Measurements from ENCODE around the gene NPIPB2. TPM values are rescaled to one million over a fixed set of nuclear protein-coding genes. Genes with fewer than 3 reads are reported as not detected.

Gene NPIPB2
- total and polyA plus RNA-seq, 2 of the 13 experiments (the other 11 are each of a cell fraction or from before 2014, with no cell fraction given) = 1.8 to 4.1 TPM

DNA sequence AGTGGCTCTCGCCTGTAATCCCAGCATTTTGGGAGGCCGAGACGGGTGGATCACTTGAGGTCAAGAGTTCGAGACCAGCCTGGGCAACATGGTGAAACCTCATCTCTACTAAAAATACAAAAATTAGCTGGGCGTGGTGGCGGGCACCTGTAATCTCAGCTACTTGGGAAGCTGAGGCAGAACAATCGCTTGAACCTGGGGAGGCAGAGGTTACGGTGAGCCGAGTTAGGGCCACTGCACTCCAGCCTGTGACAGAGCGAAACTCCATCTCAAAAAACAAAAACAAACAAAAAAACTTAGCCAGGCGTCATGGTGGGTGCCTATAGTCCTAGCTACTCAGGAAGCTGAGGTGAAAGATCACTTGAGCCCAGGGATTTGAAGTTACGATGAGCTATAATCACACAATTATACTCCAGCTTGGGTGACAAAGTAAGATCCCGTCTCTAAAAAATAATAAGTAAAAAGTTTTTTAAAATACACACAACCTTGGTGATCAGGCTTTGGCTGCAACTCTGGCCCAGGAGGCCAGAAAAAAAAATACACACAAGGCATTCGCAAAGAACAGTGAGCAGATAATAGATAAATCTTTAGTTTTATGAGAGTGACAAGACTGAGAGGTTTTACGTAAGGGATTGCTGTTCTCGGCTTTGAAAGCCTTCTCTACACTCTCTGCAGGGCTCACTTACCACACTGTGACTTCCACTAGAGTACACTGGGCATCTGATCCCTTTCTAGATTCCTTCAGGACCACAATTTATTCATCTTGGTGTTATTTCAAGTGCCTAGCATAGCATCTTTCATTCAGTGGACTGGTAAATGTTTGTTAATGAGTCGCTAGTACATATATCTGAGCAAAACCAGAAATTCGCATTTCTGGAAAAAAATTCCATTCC is 31.9 kb downstream of the NPIPB2 start (continued):
- TF ChIP-seq, protein P1, sequence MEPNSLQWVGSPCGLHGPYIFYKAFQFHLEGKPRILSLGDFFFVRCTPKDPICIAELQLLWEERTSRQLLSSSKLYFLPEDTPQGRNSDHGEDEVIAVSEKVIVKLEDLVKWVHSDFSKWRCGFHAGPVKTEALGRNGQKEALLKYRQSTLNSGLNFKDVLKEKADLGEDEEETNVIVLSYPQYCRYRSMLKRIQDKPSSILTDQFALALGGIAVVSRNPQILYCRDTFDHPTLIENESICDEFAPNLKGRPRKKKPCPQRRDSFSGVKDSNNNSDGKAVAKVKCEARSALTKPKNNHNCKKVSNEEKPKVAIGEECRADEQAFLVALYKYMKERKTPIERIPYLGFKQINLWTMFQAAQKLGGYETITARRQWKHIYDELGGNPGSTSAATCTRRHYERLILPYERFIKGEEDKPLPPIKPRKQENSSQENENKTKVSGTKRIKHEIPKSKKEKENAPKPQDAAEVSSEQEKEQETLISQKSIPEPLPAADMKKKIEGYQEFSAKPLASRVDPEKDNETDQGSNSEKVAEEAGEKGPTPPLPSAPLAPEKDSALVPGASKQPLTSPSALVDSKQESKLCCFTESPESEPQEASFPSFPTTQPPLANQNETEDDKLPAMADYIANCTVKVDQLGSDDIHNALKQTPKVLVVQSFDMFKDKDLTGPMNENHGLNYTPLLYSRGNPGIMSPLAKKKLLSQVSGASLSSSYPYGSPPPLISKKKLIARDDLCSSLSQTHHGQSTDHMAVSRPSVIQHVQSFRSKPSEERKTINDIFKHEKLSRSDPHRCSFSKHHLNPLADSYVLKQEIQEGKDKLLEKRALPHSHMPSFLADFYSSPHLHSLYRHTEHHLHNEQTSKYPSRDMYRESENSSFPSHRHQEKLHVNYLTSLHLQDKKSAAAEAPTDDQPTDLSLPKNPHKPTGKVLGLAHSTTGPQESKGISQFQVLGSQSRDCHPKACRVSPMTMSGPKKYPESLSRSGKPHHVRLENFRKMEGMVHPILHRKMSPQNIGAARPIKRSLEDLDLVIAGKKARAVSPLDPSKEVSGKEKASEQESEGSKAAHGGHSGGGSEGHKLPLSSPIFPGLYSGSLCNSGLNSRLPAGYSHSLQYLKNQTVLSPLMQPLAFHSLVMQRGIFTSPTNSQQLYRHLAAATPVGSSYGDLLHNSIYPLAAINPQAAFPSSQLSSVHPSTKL (CRISPR knock-in tag; IDR thresholded peaks at IDR 0.05) = no peak
- TF ChIP-seq, protein P2, sequence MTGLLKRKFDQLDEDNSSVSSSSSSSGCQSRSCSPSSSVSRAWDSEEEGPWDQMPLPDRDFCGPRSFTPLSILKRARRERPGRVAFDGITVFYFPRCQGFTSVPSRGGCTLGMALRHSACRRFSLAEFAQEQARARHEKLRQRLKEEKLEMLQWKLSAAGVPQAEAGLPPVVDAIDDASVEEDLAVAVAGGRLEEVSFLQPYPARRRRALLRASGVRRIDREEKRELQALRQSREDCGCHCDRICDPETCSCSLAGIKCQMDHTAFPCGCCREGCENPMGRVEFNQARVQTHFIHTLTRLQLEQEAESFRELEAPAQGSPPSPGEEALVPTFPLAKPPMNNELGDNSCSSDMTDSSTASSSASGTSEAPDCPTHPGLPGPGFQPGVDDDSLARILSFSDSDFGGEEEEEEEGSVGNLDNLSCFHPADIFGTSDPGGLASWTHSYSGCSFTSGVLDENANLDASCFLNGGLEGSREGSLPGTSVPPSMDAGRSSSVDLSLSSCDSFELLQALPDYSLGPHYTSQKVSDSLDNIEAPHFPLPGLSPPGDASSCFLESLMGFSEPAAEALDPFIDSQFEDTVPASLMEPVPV (CRISPR knock-in tag; IDR thresholded peaks at IDR 0.05) = no peak
- TF ChIP-seq PITX1 (CRISPR knock-in tag; IDR thresholded peaks at IDR 0.05) (0 out of 2 replicates have a peak, but pooled peaks have one; percentile 10), DNMT3B (CRISPR knock-in tag; conservative IDR thresholded peaks at IDR 0.05) (no peak), ZBTB1 (CRISPR knock-in tag; IDR thresholded peaks at IDR 0.05; ENCODE audit: borderline replicate concordance) (no peak), ZSCAN9 (CRISPR knock-in tag; IDR thresholded peaks at IDR 0.05; ENCODE audit: borderline replicate concordance) (no peak), PHF8 (CRISPR knock-in tag; IDR thresholded peaks at IDR 0.05) (no peak), SPEN (CRISPR knock-in tag; IDR thresholded peaks at IDR 0.05; ENCODE audit: low read depth) (no peak), ZSCAN31 (CRISPR knock-in tag; IDR thresholded peaks at IDR 0.05; ENCODE audit: low read depth) (no peak), STAT5B (CRISPR knock-in tag; IDR thresholded peaks at IDR 0.05) (no peak), ZNF460 (CRISPR knock-in tag; IDR thresholded peaks at IDR 0.05; ENCODE audit: borderline replicate concordance) (peak; percentile 39; the same call in 1 of the 2 replicates), BCL6 (CRISPR knock-in tag; IDR thresholded peaks at IDR 0.05) (no peak), NFIC (IDR thresholded peaks at IDR 0.05; ENCODE audit: low read length) (no peak)
- TF ChIP-seq, protein P3, sequence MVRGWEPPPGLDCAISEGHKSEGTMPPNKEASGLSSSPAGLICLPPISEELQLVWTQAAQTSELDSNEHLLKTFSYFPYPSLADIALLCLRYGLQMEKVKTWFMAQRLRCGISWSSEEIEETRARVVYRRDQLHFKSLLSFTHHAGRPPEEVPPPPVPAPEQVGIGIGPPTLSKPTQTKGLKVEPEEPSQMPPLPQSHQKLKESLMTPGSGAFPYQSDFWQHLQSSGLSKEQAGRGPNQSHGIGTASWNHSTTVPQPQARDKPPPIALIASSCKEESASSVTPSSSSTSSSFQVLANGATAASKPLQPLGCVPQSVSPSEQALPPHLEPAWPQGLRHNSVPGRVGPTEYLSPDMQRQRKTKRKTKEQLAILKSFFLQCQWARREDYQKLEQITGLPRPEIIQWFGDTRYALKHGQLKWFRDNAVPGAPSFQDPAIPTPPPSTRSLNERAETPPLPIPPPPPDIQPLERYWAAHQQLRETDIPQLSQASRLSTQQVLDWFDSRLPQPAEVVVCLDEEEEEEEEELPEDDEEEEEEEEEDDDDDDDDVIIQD (CRISPR knock-in tag; IDR thresholded peaks at IDR 0.05; ENCODE audit: low read depth) = no peak
- TF ChIP-seq, protein P4, sequence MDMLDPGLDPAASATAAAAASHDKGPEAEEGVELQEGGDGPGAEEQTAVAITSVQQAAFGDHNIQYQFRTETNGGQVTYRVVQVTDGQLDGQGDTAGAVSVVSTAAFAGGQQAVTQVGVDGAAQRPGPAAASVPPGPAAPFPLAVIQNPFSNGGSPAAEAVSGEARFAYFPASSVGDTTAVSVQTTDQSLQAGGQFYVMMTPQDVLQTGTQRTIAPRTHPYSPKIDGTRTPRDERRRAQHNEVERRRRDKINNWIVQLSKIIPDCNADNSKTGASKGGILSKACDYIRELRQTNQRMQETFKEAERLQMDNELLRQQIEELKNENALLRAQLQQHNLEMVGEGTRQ (IDR thresholded peaks at IDR 0.05; ENCODE audit: low read depth, low read length) = no peak
- TF ChIP-seq, protein P4 (CRISPR knock-in tag; IDR thresholded peaks at IDR 0.05; ENCODE audit: borderline replicate concordance) = no peak
- TF ChIP-seq, protein P5, sequence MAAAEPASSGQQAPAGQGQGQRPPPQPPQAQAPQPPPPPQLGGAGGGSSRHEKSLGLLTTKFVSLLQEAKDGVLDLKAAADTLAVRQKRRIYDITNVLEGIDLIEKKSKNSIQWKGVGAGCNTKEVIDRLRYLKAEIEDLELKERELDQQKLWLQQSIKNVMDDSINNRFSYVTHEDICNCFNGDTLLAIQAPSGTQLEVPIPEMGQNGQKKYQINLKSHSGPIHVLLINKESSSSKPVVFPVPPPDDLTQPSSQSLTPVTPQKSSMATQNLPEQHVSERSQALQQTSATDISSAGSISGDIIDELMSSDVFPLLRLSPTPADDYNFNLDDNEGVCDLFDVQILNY (CRISPR knock-in tag; conservative IDR thresholded peaks at IDR 0.05) = no peak
- TF ChIP-seq, protein P6, sequence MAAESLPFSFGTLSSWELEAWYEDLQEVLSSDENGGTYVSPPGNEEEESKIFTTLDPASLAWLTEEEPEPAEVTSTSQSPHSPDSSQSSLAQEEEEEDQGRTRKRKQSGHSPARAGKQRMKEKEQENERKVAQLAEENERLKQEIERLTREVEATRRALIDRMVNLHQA (CRISPR knock-in tag; IDR thresholded peaks at IDR 0.05) = no peak
